ENCODE results near the gene EFNA3. TPM values are rescaled to one million over a fixed set of nuclear protein-coding genes. Genes with fewer than 3 reads are reported as not detected.

Gene EFNA3
- total and polyA plus RNA-seq, 9 of the 15 experiments (the other 6 are each of a cell fraction or from before 2014, with no cell fraction given): 0.59 to 7.9 (median 4.7) TPM

DNA sequence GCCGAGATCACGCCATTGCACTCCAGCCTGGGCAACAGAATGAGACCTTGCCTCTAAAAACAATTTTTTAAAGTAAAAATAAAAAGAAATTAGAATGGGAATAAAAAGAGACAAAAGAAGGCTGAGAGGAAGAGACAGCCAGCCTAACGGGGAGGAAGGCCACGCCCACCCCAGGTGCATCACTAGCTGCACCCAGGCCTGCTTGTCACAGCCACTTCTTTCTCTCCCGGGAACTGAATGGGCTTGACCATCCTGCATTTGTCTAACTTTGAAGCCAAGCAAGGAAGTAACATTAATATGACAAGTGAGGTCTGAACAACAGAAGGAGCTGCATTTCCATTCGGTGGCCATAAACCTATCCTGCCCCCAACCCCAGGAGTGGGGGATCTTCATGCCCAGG is 28.2 kb downstream of the EFNA3 start (continued):
- no peak for TF ChIP-seq ZNF347 (CRISPR knock-in tag; IDR thresholded peaks at IDR 0.05; ENCODE audit: low read depth)
- TF ChIP-seq PHF20 (IDR thresholded peaks at IDR 0.05; ENCODE audit: partially characterized antibody): no peak
- no peak for TF ChIP-seq RNF2 (IDR thresholded peaks at IDR 0.05)
- TF ChIP-seq ZNF239 (CRISPR knock-in tag; IDR thresholded peaks at IDR 0.05): no peak
- no peak for TF ChIP-seq HMG20B (CRISPR knock-in tag; IDR thresholded peaks at IDR 0.05)
- TF ChIP-seq CREBBP (IDR thresholded peaks at IDR 0.05; ENCODE audit: low read depth, low read length): no peak

DNA sequence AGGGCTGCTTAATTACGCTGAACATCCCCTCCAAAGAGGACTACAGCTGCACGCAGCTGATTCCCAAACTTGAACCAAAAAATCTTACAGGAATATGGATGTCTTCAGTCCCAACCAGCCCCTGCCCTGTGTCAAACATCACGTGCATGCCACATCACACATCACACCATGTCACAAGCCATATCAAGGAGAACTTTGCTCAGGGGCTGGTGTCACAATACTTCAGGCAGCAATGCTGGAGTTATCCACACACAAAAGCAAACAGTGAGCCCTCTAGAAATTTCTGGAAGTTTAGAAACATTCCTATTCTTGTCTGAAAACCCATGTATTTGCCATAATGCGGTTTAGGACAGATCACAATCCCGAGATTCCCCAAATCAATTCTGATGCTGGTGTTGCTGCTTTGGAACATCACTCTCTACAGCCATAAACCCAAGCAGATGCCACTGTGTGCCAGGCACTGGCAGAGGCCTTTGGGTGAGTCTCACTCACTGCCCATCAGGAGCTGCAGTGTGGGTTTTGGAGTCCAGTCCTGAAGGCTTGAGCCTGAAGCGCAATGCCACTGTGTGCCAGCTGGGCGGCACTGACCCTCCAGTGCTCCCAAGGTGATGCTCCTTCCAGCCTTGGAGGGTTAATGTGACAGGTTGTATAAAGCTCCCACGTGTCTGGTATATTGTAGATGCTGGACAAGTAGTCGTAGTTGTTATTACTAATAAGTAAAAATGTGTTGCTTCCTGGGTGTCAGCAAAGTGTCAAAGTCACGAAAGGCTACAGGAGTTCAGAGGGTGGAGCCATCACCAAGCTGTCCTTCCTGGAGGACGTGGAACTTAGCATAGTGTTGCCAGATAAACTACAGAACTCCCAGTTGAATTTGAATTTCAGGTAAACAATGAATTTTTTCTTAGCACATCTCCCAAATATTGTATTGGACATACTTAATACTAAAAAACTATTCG is 28.9 kb downstream of the EFNA3 start:
- H3K36me3 ChIP-seq (ENCODE audit: control insufficient read depth, insufficient read depth, low read length): no peaks in the 10 kb centered on the region
- no peak for TF ChIP-seq ZNF239 (CRISPR knock-in tag; IDR thresholded peaks at IDR 0.05)
- TF ChIP-seq, protein P1, sequence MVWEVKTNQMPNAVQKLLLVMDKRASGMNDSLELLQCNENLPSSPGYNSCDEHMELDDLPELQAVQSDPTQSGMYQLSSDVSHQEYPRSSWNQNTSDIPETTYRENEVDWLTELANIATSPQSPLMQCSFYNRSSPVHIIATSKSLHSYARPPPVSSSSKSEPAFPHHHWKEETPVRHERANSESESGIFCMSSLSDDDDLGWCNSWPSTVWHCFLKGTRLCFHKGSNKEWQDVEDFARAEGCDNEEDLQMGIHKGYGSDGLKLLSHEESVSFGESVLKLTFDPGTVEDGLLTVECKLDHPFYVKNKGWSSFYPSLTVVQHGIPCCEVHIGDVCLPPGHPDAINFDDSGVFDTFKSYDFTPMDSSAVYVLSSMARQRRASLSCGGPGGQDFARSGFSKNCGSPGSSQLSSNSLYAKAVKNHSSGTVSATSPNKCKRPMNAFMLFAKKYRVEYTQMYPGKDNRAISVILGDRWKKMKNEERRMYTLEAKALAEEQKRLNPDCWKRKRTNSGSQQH (CRISPR knock-in tag; IDR thresholded peaks at IDR 0.05): no peak
- TF ChIP-seq ARID1B (IDR thresholded peaks at IDR 0.05): no peak
- no peak for TF ChIP-seq KLF13 (tag; IDR thresholded peaks at IDR 0.05; ENCODE audit: borderline replicate concordance, low read depth)
- peaks cover 12 to 13% of the 10 kb centered on the region in 2 experiments; a peak in 4 of 5 replicates for H3K4me1 ChIP-seq (replicated peaks in 1 of 2; ENCODE audit: control insufficient read depth in 2 of 2, insufficient read depth in 2 of 2, low read length in 2 of 2)
- in situ Hi-C loops (cut with MboI): no loop called here
- no peaks in the 10 kb centered on the region for H4K20me1 ChIP-seq (replicated peaks; ENCODE audit: control insufficient read depth, insufficient read depth, low read length)
- no peak overlapping the region for H3K9ac ChIP-seq (ENCODE audit: insufficient read depth in 1 of 2, low read depth in 2 of 2, low read length in 2 of 2)
- no peaks in the 10 kb centered on the region for H3K79me2 ChIP-seq (ENCODE audit: control insufficient read depth, insufficient read depth, low read length)
- ATAC-seq (no peak), DNase-seq (ENCODE audit: extremely low read depth in 1 of 4, low spot score in 3 of 4) (no peak), FAIRE-seq (no peak)
- no TSS peak for BruUV-seq (replicated peaks)
- no peaks in the 10 kb centered on the region for H3K27me3 ChIP-seq (ENCODE audit: control insufficient read depth in 2 of 2, insufficient read depth in 2 of 2, low read length in 2 of 2)
- 17% methylated on average over 11 of the region's 12 CpGs for WGBS (ENCODE audit: insufficient coverage, low coverage, missing lambda C conversion rate)
- H3K27ac ChIP-seq (ENCODE audit: extremely low read depth, low read depth, low read length): no peak overlapping the region
- intact Hi-C loops (cut with micrococcal nuclease): no loop called here
- H3K4me3 ChIP-seq: no peak overlapping the region
- no peaks in the 10 kb centered on the region for H3K9me3 ChIP-seq (replicated peaks; ENCODE audit: control insufficient read depth, insufficient read depth, low read depth, low read length)
- CTCF ChIA-PET (ENCODE audit: low intra/inter-chr PET ratio): no interaction called here
- H3K9me1 ChIP-seq (ENCODE audit: control insufficient read depth, insufficient read depth, low read length): no peaks in the 10 kb centered on the region
- no peak overlapping the region for H2AFZ ChIP-seq (ENCODE audit: low read depth, low read length)
- H3K4me2 ChIP-seq (ENCODE audit: insufficient read depth, low read length): no peak overlapping the region
- POLR2A ChIA-PET: interaction anchor here (1.0 to 1.6 kb wide), 4 partner anchors 8 to 86 kb away, joined by 3 to 6 read pairs (median 4); no protein-coding TSS in a partner anchor
